ENCODE results near the gene GDF10. TPM values are rescaled to one million over a fixed set of nuclear protein-coding genes. Genes with fewer than 3 reads are reported as not detected.

The GDF10 gene
- total and polyA plus RNA-seq, 10 donors = 0.02 to 0.35 (median 0.20) TPM; not detected in 3

DNA sequence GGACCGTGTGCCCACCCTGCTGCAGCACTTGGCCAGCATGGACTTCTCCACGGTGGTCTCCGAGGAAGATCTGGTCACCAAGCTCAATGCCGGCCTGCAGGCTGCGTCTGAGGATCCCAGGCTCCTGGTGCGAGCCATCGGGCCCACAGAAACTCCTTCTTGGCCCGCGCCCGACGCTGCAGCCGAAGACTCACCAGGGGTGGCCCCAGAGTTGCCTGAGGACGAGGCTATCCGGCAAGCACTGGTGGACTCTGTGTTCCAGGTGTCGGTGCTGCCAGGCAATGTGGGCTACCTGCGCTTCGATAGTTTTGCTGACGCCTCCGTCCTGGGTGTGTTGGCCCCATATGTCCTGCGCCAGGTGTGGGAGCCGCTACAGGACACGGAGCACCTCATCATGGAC, 49.5 kb downstream of the GDF10 start:
- no peak for DNase-seq
- TF ChIP-seq POLR2AphosphoS5 (IDR thresholded peaks at IDR 0.05) (no peak), POLR2A (IDR thresholded peaks at IDR 0.05) (no peak)
- TF ChIP-seq, protein P1, sequence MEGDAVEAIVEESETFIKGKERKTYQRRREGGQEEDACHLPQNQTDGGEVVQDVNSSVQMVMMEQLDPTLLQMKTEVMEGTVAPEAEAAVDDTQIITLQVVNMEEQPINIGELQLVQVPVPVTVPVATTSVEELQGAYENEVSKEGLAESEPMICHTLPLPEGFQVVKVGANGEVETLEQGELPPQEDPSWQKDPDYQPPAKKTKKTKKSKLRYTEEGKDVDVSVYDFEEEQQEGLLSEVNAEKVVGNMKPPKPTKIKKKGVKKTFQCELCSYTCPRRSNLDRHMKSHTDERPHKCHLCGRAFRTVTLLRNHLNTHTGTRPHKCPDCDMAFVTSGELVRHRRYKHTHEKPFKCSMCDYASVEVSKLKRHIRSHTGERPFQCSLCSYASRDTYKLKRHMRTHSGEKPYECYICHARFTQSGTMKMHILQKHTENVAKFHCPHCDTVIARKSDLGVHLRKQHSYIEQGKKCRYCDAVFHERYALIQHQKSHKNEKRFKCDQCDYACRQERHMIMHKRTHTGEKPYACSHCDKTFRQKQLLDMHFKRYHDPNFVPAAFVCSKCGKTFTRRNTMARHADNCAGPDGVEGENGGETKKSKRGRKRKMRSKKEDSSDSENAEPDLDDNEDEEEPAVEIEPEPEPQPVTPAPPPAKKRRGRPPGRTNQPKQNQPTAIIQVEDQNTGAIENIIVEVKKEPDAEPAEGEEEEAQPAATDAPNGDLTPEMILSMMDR (IDR thresholded peaks at IDR 0.05 in 8 of 11, conservative IDR thresholded peaks at IDR 0.05 in 3 of 11) = no peak
- intact Hi-C loops (cut with DNase I; ENCODE audit: low total_unique reads) = no loop called here

GRCh38 chr10:47349941-47350371, 50.0 kb downstream of the GDF10 start:
- H3K27ac ChIP-seq = no peak overlapping the region
- no peaks in the 10 kb centered on the region for H3K9me3 ChIP-seq
- H3K36me3 ChIP-seq = no peaks in the 10 kb centered on the region
- intact Hi-C loops (cut with DNase I; ENCODE audit: low total_unique reads) = no loop called here
- H3K4me3 ChIP-seq = no peak overlapping the region
- no peaks in the 10 kb centered on the region for H3K4me1 ChIP-seq
- DNase-seq = peak; percentile 69
- TF ChIP-seq POLR2A (IDR thresholded peaks at IDR 0.05) (no peak), POLR2AphosphoS5 (IDR thresholded peaks at IDR 0.05) (no peak)
- TF ChIP-seq, protein P1 (IDR thresholded peaks at IDR 0.05 in 8 of 11, conservative IDR thresholded peaks at IDR 0.05 in 3 of 11) = no peak
- no peaks in the 10 kb centered on the region for H3K27me3 ChIP-seq (replicated peaks in 1 of 7)
- WGBS, 5 donors = 93 to 96% (median 95%) methylated on average over 3 to 31 of the region's 31 CpGs

More for the DNA sequence above, 49.5 kb downstream of the GDF10 start:
- Histone ChIP-seq H3K27ac (no peak overlapping the region), H3K27me3 (replicated peaks in 1 of 7) (no peaks in the 10 kb centered on the region), H3K9me3 (no peaks in the 10 kb centered on the region), H3K4me1 (no peaks in the 10 kb centered on the region), H3K4me3 (no peak overlapping the region), H3K36me3 (no peaks in the 10 kb centered on the region)
- 84 to 94% (median 93%) methylated on average over 7 to 22 of the region's 22 CpGs for WGBS, 5 donors

GRCh38 chr10:47350671-47351640, 51.0 kb downstream of the GDF10 start:
- H3K9me3 ChIP-seq = no peaks in the 10 kb centered on the region
- 86 to 95% (median 92%) methylated on average over 22 to 39 of the region's 39 CpGs for WGBS, 5 donors
- H3K4me3 ChIP-seq = no peak overlapping the region
- TF ChIP-seq POLR2A (IDR thresholded peaks at IDR 0.05) = no peak
- TF ChIP-seq, protein P1 (IDR thresholded peaks at IDR 0.05 in 8 of 11, conservative IDR thresholded peaks at IDR 0.05 in 3 of 11) = no peak
- no peak for TF ChIP-seq POLR2AphosphoS5 (IDR thresholded peaks at IDR 0.05)
- DNase-seq = peak; percentile 66
- no peak overlapping the region for H3K27ac ChIP-seq
- intact Hi-C loops (cut with DNase I; ENCODE audit: low total_unique reads) = no loop called here
- H3K27me3 ChIP-seq (replicated peaks in 1 of 7) = no peaks in the 10 kb centered on the region
- no peaks in the 10 kb centered on the region for H3K36me3 ChIP-seq
- H3K4me1 ChIP-seq = no peaks in the 10 kb centered on the region
